Epithelial cell of esophagus (primary cell): ENCODE measurements around the gene TPRKB.
"Not testable (repeated sequence)": the region's sequence is repeated elsewhere in the genome, so short reads cannot be mapped to it uniquely, and the experiment has no call there.

Experiments
- DNase-seq: peaks from one replicate; pipeline ENCODE4 v3.0.0; 2010; ENCODE audit warnings: low read depth
- H3K4me3 ChIP-seq: 2 replicates; pipeline ENCODE4 v1.5.1; 2011; ENCODE audit warnings: mild to moderate bottlenecking, low read length, control low read depth
- CTCF ChIP-seq: IDR thresholded peaks from 2 replicates; pipeline ENCODE4 v1.5.1; 2011; ENCODE audit warnings: low read depth, mild to moderate bottlenecking, low read length, control low read depth, inconsistent platforms; ENCODE audit not compliant: insufficient read depth; ENCODE audit errors: missing control alignments

Gene TPRKB

GRCh38 chr2:73736378-73736777, 767 bp downstream of the TPRKB start:
- H3K4me3 ChIP-seq = peak overlapping the region; percentile 98
- no peak for TF ChIP-seq CTCF
- DNase-seq = no peak

DNA sequence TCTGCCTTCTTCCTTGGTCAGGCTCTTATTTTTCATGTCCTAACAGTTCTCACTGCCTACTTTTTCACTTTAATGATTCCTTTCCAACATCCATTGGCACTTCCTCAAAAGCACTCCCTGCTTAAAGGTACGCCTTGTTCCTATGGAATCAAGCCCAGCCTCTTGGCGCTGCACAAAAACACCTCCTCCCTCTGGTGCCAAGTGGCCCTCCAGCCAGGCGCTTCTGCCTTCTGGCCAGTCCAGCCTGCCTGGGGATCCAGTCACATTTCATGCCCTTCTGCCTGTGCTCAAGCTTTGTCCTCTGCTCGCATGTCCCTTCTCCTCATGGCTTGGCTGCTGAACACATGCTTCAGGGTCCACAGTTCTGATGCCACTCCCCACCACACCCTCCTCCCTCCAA, 6.3 kb downstream of the TPRKB start:
- no peak for TF ChIP-seq CTCF
- no peak overlapping the region for H3K4me3 ChIP-seq
- no peak for DNase-seq

GRCh38 chr2:73728711-73729110, 8.4 kb downstream of the TPRKB start:
- no peak for TF ChIP-seq CTCF
- H3K4me3 ChIP-seq = no peak overlapping the region
- DNase-seq = no peak

DNA sequence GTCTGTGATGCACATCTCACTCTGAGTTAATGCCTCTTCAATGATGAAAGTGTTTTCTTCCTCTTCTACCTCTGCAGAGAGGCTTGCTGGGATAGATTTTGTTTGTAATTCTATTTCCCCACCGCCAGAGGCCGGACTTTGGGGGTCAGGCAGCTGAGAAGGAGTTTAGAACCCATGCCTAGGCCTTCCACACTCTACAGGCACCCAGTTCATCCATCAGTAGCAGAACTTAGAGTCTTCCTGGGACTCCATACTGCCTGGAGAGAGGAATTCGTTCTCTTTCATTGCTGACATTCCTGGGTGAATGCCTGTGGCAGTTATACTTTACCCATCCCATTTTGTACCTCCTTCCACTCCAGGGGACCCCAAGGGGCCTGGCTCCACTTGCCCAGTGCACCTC, 9.1 kb downstream of the TPRKB start:
- no peak for TF ChIP-seq CTCF

GRCh38 chr2:73726657-73727056, 10.5 kb downstream of the TPRKB start:
- not testable (repeated sequence) for H3K4me3 ChIP-seq, DNase-seq

More for the DNA sequence above, 9.1 kb downstream of the TPRKB start:
- H3K4me3 ChIP-seq = no peak overlapping the region
- DNase-seq = no peak

DNA sequence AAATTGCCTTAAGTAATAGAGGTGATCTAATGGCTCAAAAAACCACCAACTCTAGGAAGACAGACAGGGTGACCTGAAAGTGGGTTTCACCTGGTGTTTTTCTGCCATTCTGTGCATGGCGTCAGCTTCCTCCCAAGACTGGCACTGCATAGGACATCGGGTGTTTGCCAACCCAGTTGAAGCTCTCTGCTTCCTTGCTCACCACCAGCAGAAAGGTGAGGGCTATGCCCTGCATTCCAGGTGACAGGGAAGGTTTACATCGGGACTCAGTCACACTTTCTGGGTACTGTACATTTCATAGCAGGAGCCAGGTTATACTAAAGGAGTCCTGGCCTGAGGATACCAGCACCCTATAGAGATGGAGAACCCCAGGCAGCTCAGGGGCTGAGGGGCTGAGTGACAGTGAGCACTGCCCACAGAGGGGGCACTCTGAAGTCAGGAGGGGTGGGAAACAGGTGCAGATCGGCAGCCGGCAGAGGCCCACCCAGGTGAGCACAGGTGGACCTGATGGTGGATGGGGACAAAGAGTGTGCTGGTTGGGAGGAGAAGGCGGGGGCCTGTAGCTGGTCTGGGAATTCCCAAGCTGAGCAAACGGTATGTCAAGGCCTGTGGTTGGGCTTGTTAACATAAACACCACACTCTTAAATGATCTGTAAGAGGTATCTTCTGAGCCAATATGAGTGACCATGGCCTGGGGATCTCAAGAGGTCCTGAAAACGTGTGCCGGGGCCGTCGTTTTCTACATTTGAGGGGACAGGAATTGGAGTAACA, 18.1 kb downstream of the TPRKB start:
- TF ChIP-seq CTCF = no peak
- no peak for DNase-seq
- no peak overlapping the region for H3K4me3 ChIP-seq

DNA sequence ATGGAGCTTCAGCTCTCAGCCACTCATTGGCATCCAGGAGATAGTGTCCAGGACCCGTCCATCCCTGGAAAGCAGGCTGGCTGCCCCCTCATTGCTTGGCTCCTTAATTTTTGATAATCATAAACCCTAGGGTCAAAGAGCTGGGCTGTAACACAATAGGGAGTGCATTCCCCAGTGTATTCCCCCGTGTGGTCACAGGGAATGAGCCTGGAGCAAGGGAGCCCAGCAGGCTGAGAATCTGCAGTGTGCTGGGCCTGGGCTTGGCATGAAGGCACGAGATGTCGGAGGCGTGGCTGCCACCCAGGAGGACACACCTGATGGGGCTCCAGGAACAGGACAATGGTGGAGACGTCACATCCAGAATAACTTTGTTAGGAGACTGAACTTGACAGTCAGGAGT, 18.7 kb downstream of the TPRKB start:
- no peak for DNase-seq
- no peak overlapping the region for H3K4me3 ChIP-seq
- no peak for TF ChIP-seq CTCF

- H3K4me3 ChIP-seq, DNase-seq: not testable (repeated sequence)
Measured at GRCh38 chr2:73717695-73718094, 19.4 kb downstream of the TPRKB start.
